Liver (tissue), 9 donors: ENCODE measurements around the gene PGAM1. TPM values are rescaled to one million over a fixed set of nuclear protein-coding genes. Genes with fewer than 3 reads are reported as not detected.

Experiments
- DNase-seq: peaks from one replicate; pipeline ENCODE4 v3.0.0-alpha.2; 2017; ENCODE audit warnings: low spot score
- H3K27ac ChIP-seq, 2 donors: one replicate each; pipeline ENCODE4 v1.7.0; 2013; ENCODE audit warnings: inconsistent platforms in 2 of 2, low read length in 2 of 2, control low read depth in 1 of 2, low read depth in 1 of 2, mild to moderate bottlenecking in 1 of 2
- H3K27me3 ChIP-seq, 4 donors: one replicate each; pipeline versions ENCODE4 v1.6.1 to v1.7.0; 2013; ENCODE audit warnings: low read length in 3 of 4, inconsistent platforms in 1 of 4, mild to moderate bottlenecking in 1 of 4, moderate library complexity in 1 of 4; ENCODE audit not compliant: control insufficient read depth in 4 of 4, insufficient read depth in 4 of 4
- H3K36me3 ChIP-seq, 4 donors: one replicate each; pipeline versions ENCODE4 v1.6.1 to v1.7.0; 2013; ENCODE audit warnings: low read length in 3 of 4, mild to moderate bottlenecking in 3 of 4, low read depth in 1 of 4, moderate library complexity in 1 of 4; ENCODE audit not compliant: control insufficient read depth in 4 of 4, insufficient read depth in 3 of 4
- H3K4me1 ChIP-seq, 4 donors: one replicate each; pipeline versions ENCODE4 v1.6.1 to v1.7.0; 2013; ENCODE audit warnings: low read length in 3 of 4, mild to moderate bottlenecking in 3 of 4, moderate library complexity in 1 of 4; ENCODE audit not compliant: control insufficient read depth in 4 of 4, insufficient read depth in 4 of 4
- H3K4me3 ChIP-seq, 3 donors: one replicate each; pipeline versions ENCODE4 v1.6.1 to v1.7.0; 2013; ENCODE audit warnings: low read length in 3 of 3, control low read depth in 1 of 3, low read depth in 1 of 3, mild to moderate bottlenecking in 1 of 3
- H3K9ac ChIP-seq, 2 donors: one replicate each; pipeline ENCODE4 v1.7.0; 2013; ENCODE audit warnings: low read length in 2 of 2, mild to moderate bottlenecking in 2 of 2, moderate library complexity in 2 of 2, control low read depth in 1 of 2, low read depth in 1 of 2
- H3K9me3 ChIP-seq, 4 donors: one replicate each; pipeline versions ENCODE4 v1.6.1 to v1.7.0; 2013; ENCODE audit warnings: low read length in 3 of 4; ENCODE audit not compliant: control insufficient read depth in 4 of 4
- CTCF ChIP-seq: fragments of 150-350 bp; IDR thresholded peaks from 2 replicates; pipeline ENCODE4 v1.5.1; 2017; ENCODE audit warnings: improper control_type of control experiment, low read depth, low read length; ENCODE audit not compliant: missing input control
- EGR1 ChIP-seq, 2 donors: IDR thresholded peaks; 2 replicates each; pipeline ENCODE4 v1.6.1; 2016 to 2018; ENCODE audit warnings: antibody characterized with exemption in 2 of 2, low read depth in 2 of 2
- FOXA1 ChIP-seq: IDR thresholded peaks from 2 replicates; pipeline ENCODE4 v1.6.1; 2016; ENCODE audit warnings: antibody characterized with exemption
- FOXA2 ChIP-seq: IDR thresholded peaks from 2 replicates; pipeline ENCODE4 v1.6.1; 2016; ENCODE audit warnings: antibody characterized with exemption
- GABPA ChIP-seq, 2 donors: IDR thresholded peaks in 1 of 2; conservative IDR thresholded peaks in 1 of 2; 2 replicates each; pipeline ENCODE4 v1.6.1; 2016; ENCODE audit warnings: antibody characterized with exemption in 2 of 2, mild to moderate bottlenecking in 1 of 2, moderate library complexity in 1 of 2
- HNF4A ChIP-seq, 2 donors: conservative IDR thresholded peaks; 2 replicates each; pipeline ENCODE4 v1.6.1; 2016; ENCODE audit warnings: antibody characterized with exemption in 2 of 2, mild to moderate bottlenecking in 2 of 2
- HNF4G ChIP-seq: IDR thresholded peaks from 2 replicates; pipeline ENCODE4 v1.6.1; 2016; ENCODE audit warnings: antibody characterized with exemption
- JUND ChIP-seq, 2 donors: IDR thresholded peaks; 2 replicates each; pipeline ENCODE4 v1.6.1; 2016; ENCODE audit warnings: antibody characterized with exemption in 2 of 2
- NR2F2 ChIP-seq: IDR thresholded peaks from 2 replicates; pipeline ENCODE4 v1.6.1; 2016; ENCODE audit warnings: antibody characterized with exemption
- RAD21 ChIP-seq, 2 donors: IDR thresholded peaks; 2 replicates each; pipeline ENCODE4 v1.6.1; 2016; ENCODE audit warnings: antibody characterized with exemption in 2 of 2, mild to moderate bottlenecking in 2 of 2
- REST ChIP-seq: IDR thresholded peaks from 2 replicates; pipeline ENCODE4 v1.6.1; 2016; ENCODE audit warnings: antibody characterized with exemption, mild to moderate bottlenecking
- RXRA ChIP-seq, 2 donors: IDR thresholded peaks; 2 replicates each; pipeline ENCODE4 v1.6.1; 2017 to 2018; ENCODE audit warnings: antibody characterized with exemption in 2 of 2, mild to moderate bottlenecking in 1 of 2
- SP1 ChIP-seq: IDR thresholded peaks from 2 replicates; pipeline ENCODE4 v1.6.1; 2018; ENCODE audit warnings: antibody characterized with exemption, mild to moderate bottlenecking
- TAF1 ChIP-seq: conservative IDR thresholded peaks from 2 replicates; pipeline ENCODE4 v1.6.1; 2016; ENCODE audit warnings: antibody characterized with exemption, mild to moderate bottlenecking
- YY1 ChIP-seq: IDR thresholded peaks from 2 replicates; pipeline ENCODE4 v1.6.1; 2016; ENCODE audit warnings: antibody characterized with exemption, mild to moderate bottlenecking
- WGBS: extraction: QIAGEN DNeasy Blood & Tissue Kit; methylation state at CpG from one replicate; pipeline ENCODE4 v1.1.7; 2013; 5-methylcytosine and 5-hydroxymethylcytosine counted together
- polyA plus RNA-seq, 2 donors: library from polyadenylated mRNA; stranded (reverse) in 1 of 2; unstranded in 1 of 2; fragments of 200-250 nt in 1 of 2; fragments of >200 nt in 1 of 2; fragmentation: Nextera tagmentation in 1 of 2; extraction: Ambion mirVana in 1 of 2; gene quantifications; one replicate each; pipeline versions ENCODE4 v1.2.1 to v1.2.3, GENCODE V29; 2013 to 2015
- total RNA-seq, 2 donors: library from RNA; depleted of rRNA; stranded (reverse); fragments of >200 nt; gene quantifications; one replicate each; pipeline ENCODE4 v1.2.3, GENCODE V29; 2014
- TF ChIP-seq, protein P1 (sequence below): IDR thresholded peaks from 2 replicates; pipeline ENCODE4 v1.6.1; 2016; ENCODE audit warnings: antibody characterized with exemption
- TF ChIP-seq, protein P2 (sequence below): IDR thresholded peaks from 2 replicates; pipeline ENCODE4 v1.6.1; 2016; ENCODE audit warnings: antibody characterized with exemption
- TF ChIP-seq, protein P3 (sequence below): IDR thresholded peaks from 2 replicates; pipeline ENCODE4 v1.6.1; 2016; ENCODE audit warnings: antibody characterized with exemption
- donor health status: healthy.
- donor health status: healthy.
- donor health status: healthy.
- donor health status: healthy.
- donor health status: healthy.

The PGAM1 gene
- total and polyA plus RNA-seq, 4 donors = 52.0 to 178 (median 106) TPM

DNA sequence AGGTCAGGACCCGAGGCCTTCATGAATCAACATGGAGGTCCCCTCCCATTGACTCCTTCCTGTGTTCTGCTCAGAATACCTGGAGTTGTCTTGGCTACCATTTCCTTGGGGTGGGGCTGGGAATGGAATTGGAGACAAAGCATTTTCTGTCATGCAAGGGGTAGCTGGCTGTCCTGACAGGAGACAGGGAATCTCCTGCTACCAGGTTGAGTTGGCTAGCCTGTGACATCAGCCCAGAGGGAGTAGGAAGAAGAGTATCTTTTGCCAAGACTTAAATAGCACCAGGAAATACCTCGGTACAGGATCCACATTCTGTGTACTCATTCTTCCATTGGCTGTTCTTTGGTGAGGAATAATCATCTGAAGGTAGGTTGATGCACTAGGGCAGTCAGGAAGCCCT, 24.8 kb downstream of the PGAM1 start:
- H3K4me3 ChIP-seq = no peak overlapping the region
- H3K36me3 ChIP-seq = peaks cover 2 to 18% (median 8%) of the 10 kb centered on the region in 4 donors
- 85% methylated on average over 2 of the region's 2 CpGs for WGBS
- no peaks in the 10 kb centered on the region for H3K9me3 ChIP-seq
- H3K9ac ChIP-seq = no peak overlapping the region
- TF ChIP-seq REST = no peak
- TF ChIP-seq JUND (IDR thresholded peaks at IDR 0.05) = no peak
- no peak for TF ChIP-seq FOXA2
- TF ChIP-seq TAF1 = no peak
- TF ChIP-seq YY1 = no peak
- no peak for TF ChIP-seq EGR1 (IDR thresholded peaks at IDR 0.05; ENCODE audit: low read depth in 2 of 2)
- TF ChIP-seq RAD21 (IDR thresholded peaks at IDR 0.05) = no peak
- TF ChIP-seq HNF4G = no peak
- no peak for TF ChIP-seq FOXA1
- TF ChIP-seq SP1 = no peak
- no peak for TF ChIP-seq GABPA (IDR thresholded peaks at IDR 0.05 in 1 of 2, conservative IDR thresholded peaks at IDR 0.05 in 1 of 2)
- TF ChIP-seq, protein P1, sequence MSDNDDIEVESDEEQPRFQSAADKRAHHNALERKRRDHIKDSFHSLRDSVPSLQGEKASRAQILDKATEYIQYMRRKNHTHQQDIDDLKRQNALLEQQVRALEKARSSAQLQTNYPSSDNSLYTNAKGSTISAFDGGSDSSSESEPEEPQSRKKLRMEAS = no peak
- TF ChIP-seq RXRA (IDR thresholded peaks at IDR 0.05) = no peak
- TF ChIP-seq, protein P2, sequence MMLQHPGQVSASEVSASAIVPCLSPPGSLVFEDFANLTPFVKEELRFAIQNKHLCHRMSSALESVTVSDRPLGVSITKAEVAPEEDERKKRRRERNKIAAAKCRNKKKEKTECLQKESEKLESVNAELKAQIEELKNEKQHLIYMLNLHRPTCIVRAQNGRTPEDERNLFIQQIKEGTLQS = no peak
- TF ChIP-seq, protein P3, sequence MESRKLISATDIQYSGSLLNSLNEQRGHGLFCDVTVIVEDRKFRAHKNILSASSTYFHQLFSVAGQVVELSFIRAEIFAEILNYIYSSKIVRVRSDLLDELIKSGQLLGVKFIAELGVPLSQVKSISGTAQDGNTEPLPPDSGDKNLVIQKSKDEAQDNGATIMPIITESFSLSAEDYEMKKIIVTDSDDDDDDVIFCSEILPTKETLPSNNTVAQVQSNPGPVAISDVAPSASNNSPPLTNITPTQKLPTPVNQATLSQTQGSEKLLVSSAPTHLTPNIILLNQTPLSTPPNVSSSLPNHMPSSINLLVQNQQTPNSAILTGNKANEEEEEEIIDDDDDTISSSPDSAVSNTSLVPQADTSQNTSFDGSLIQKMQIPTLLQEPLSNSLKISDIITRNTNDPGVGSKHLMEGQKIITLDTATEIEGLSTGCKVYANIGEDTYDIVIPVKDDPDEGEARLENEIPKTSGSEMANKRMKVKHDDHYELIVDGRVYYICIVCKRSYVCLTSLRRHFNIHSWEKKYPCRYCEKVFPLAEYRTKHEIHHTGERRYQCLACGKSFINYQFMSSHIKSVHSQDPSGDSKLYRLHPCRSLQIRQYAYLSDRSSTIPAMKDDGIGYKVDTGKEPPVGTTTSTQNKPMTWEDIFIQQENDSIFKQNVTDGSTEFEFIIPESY = no peak
- no peak for TF ChIP-seq HNF4A (conservative IDR thresholded peaks at IDR 0.05)
- TF ChIP-seq CTCF = no peak
- TF ChIP-seq NR2F2 = no peak
- no peak for DNase-seq
- peaks cover 10 to 26% (median 19%) of the 10 kb centered on the region in 4 donors for H3K4me1 ChIP-seq
- no peak overlapping the region for H3K27ac ChIP-seq
- H3K27me3 ChIP-seq = no peaks in the 10 kb centered on the region
